Choroid plexus epithelial cell (primary cell): Measurements from ENCODE around the gene KLHDC4.
"Not testable (repeated sequence)": the region's sequence is repeated elsewhere in the genome, so short reads cannot be mapped to it uniquely, and the experiment has no call there.

Experiments used
- DNase-seq: peaks from one replicate; pipeline ENCODE4 v3.0.0-alpha.2; 2010; ENCODE audit warnings: low read depth
- H3K4me3 ChIP-seq: 2 replicates; pipeline ENCODE4 v1.5.1; 2011; ENCODE audit warnings: low read depth, mild to moderate bottlenecking, control low read depth, low read length, moderate library complexity
- CTCF ChIP-seq: conservative IDR thresholded peaks from 2 replicates; pipeline ENCODE4 v1.5.1; 2011; ENCODE audit warnings: low read depth, mild to moderate bottlenecking, control low read depth, inconsistent platforms, low read length, moderate library complexity

Gene KLHDC4

GRCh38 chr16:87722590-87723225 is 43.1 kb downstream of the KLHDC4 start:
- H3K4me3 ChIP-seq, result no peak overlapping the region
- TF ChIP-seq CTCF, result no peak
- no peak for DNase-seq

- TF ChIP-seq CTCF, result no peak
- no peak overlapping the region for H3K4me3 ChIP-seq
- DNase-seq, result no peak
These were observed 43.9 kb downstream of the KLHDC4 start for GRCh38 chr16:87721622-87722585.

GRCh38 chr16:87720446-87720845 is 45.3 kb downstream of the KLHDC4 start:
- no peak overlapping the region for H3K4me3 ChIP-seq
- no peak for TF ChIP-seq CTCF
- DNase-seq, result no peak

GRCh38 chr16:87718831-87719230 is 47.0 kb downstream of the KLHDC4 start:
- not testable (repeated sequence) for DNase-seq, H3K4me3 ChIP-seq

- DNase-seq, result no peak
- no peak overlapping the region for H3K4me3 ChIP-seq
- no peak for TF ChIP-seq CTCF
These were observed 50.1 kb downstream of the KLHDC4 start for GRCh38 chr16:87715658-87716057.

GRCh38 chr16:87715231-87715630 is 50.6 kb downstream of the KLHDC4 start:
- no peak for DNase-seq
- no peak overlapping the region for H3K4me3 ChIP-seq
- no peak for TF ChIP-seq CTCF

GRCh38 chr16:87713451-87714229 is 52.1 kb downstream of the KLHDC4 start:
- DNase-seq, result no peak
- H3K4me3 ChIP-seq, result no peak overlapping the region
- TF ChIP-seq CTCF, result no peak
